ENCODE data around the gene CAMK2D.

The CAMK2D gene

DNA sequence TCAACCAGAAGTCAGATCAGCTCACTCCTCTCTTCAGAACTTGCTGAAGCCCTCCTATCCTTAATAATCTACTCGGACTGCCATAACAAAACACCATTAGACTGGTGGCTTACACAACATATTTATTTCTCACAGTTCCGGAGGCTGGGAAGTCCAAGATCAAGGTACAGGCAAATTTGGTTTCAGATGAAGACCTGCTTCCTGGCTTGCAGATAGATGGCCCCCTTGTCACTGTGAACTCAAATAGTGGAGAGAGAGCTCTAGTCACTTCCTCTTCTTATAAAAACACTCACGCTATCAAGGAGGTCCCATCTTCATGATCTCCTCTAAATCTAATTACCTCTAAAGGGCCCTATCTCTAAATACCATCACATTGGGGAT is 125.1 kb downstream of the CAMK2D start:
- DNase-seq: peak; percentile 20 to 45

DNA sequence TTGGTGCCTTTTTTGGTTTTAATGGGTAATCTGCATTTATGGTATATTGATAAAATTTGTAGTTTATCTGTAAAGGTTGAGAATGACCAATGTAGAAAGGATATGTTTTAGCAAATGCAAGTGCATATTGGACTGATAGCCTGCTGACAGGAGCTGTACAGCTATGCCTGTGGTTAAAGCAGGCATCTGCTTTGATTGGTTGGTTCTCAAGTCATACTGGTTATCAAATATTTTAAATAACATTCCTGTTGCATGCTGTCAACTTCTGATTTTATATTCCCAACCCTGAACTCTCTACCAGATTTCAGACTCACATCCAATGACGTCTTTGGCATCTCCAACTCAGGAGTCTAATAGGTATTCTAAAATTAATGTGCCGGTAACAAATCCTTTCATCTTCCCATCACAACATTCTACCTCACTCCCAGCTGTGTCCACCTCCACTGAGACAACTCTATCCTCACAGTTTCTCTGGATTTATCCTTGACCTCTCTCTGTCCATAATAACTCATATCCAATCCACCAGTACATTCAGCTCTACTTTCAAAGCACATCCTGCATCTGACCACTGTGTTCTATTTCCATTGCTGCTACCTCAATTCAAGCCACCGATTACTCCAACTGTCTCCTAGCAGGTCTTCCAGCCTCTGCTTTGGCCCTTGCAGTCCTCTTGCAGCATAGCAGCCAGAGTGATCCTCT is 125.7 kb downstream of the CAMK2D start:
- DNase-seq: no peak

DNA sequence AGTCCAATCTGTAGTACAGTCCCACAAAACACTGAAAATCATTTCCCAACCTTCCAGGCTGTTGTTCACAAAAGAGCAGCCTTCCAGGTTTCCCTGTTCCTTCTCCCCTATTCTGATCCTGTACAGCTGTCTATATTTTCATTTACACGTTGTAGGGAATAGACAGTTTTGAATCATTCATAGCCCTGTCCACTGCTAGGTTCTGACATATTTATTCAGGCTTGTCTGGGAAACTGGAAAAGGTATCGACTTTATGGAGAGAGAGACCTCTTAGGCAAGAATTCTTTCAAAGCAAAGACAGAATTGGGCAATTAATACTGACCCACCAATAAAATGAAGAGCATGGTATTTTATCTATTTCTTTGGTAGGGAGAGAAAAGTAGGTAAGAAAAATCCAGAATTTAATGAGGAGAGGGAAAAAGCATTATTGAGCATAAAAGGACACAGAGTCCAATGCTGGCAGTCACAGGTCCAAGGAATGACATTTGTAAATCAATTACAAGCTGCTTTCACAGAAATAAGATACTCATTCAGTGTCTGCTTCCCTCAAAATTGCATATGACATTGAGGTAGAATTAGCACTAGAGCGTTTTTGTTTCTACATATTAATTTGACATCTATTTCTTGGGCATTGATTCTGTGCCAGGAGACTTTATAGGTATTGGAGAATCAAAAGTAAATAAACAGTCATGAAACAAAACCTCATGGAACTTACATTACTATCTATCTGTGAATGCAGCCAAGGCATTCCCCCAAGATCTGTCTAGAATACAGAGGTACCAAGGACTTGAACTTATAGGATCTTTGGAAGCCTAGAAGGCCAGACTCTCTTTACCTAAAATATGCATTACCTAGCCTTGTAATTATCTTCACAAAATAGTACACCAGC is 127.2 kb downstream of the CAMK2D start:
- DNase-seq: no peak

DNA sequence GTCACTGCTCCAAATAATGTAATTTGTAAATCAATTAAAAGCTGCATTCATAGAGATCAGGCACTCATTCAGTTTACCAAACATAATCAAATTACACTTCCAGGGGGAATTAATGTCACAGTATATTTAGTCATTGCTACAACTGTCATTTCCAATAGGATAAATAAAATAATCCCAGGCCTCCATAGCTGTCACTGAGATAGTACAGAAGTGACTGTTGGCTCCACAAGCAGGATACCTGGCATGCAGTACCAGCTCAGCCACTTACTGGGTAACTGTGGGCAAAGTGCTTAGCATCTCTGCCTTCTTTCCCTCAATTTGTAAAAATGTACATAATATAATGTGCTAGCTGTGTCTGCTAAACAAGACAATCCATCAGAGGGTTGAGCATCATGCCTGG is 128.1 kb downstream of the CAMK2D start:
- no peak for DNase-seq

DNA sequence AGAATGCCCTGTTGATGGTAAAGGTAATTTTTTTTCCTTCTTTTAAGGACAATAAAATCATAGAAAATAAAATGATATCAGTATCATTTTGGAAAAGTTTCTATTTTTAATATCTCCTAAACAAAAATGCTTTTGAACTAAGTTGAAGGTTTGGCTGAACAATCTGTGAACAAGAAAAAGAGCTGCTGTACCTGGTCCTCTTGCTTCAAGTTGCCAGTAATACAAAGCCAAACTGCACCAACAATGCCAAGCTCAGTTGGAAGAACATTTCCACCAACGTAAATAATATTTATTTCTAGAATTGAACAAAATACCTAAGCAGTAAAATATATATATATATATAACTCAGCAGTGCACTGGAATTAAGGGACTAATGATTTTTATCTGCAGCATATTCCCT is 132.8 kb downstream of the CAMK2D start:
- DNase-seq: no peak

DNA sequence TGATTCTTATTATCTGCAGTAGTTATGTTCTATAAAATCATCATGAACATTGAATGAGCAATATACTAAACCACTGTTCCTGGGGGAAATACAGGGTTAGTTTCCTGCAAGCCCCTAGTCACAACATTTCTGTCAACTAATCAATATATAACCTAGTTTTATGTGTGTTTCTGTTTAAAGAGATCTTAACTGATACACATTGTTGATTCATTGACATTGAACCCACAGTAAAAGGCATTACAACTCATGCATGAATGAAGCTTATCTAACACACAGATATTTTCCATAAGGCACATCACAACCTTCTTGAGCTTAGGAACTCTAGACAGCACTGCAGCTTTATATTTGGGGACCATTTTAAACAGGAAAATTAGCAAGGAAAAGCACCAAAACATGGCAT is 134.2 kb downstream of the CAMK2D start:
- DNase-seq: no peak

DNA sequence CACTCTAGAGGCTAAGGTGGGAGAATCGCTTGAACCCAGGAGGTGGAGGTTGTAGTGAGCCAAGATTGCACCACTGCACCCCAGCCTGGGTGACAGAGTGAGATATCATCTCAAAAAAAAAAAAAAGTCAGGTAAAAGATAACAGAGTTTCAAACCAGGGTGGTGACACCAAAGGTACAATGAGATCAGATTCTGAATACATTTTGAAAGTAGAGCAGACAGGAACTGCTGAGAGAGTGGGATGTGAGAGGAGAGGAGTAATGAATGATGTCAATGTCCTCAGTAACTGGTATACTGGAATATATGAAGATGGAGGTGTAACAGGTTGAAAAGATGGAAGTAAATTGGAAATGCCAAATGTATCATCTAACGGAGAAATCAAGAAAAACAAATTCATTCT is 135.6 kb downstream of the CAMK2D start:
- DNase-seq: no peak

DNA sequence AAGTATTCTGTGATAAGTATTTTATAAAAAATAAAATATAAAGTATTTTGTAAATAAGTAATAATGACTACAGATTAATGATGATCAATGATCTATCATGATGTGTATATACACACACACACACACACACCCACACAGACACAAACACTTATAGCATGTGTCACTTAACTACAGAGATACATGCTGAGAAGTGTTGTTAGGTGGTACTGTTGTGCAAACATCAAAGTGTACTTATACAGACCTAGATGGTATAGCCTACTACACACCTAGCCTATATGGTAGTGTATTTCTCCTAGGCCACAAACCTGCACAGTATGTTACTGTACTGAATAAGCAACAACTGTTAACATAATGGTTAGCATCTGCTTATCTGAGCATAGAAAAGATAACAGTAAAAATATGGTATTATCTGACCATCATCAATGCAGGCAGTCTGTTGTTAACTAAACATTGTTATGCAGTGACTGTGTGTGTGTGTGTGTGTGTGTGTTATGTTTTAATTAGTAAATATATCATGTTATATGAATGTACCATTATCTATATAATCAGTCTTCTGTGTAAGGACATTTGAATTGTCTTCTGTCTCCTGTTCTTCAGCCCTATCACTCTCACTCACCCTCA is 138.2 kb downstream of the CAMK2D start:
- DNase-seq: no peak

DNA sequence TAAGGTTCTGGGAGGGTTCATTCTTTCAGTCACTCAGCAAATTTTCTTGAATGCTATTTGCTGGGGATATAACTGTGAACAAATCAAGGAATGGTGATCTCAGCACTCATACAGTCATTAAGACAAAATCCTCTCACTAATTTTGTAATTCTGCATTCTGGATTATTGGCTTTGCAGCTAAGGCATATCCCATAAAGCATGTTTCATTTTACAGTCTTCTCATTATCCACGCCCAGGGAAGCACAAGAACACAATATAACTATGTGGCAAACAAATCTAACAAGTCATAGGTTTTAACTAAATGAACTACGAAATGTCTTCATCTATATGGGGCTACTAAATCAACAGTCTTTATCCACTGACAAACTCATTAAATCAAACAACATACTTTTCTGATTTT is 139.9 kb downstream of the CAMK2D start:
- DNase-seq: no peak

DNA sequence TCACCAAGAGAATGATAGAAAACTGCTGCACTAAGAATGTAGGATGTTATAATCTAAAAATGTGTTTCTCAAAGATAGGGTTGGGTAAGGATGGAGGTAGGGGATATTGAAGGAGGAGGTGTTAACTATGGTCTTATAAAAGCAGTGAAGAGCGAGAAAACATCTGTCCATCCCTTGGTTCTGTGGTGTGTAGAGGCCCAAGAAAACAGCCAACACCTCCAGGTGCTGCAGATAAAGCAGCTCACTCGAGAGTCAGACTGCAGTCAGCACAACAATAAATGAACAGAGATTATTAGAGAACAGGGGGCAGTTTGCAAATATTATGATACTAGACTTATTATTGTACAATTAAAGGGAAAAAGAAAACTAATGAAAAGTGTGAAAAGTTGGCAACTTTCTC is 141.5 kb downstream of the CAMK2D start:
- DNase-seq: no peak

DNA sequence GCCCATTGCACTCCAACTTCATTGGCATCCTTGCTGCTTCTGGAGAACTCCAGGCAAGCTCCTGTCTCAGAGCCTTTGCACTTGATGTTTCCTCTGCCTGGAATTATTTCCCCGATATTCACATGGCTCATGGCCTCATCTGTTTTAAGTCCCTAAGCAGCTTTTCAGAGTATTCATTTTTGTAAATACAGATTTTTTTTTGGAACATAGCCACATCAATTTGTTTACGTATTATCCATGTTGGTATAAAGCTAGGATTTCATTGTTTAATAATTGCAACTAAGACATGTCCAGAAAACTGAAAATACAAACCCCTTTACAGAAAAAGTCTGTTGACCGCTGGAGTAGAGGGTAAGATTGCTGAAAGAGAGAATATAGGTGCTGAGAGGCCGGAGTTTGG is 142.0 kb downstream of the CAMK2D start:
- DNase-seq: no peak

DNA sequence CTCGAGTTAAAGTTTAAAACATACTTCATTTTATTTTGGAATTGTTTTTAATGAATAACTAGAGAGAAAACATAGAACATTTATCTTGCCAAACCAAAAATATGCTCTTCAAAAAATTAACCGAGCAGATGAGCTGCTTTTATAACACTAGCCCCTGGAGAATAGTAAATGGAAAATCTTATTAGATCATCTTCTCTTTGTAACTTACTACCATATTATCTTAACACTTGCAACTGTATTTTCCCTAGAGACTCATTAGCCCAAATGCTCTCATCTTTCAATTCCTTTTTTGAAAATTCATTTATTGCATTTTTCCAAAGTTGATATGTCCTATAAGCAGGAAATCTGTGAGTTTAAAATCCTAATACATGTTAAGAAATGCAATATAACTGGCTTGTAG is 143.3 kb downstream of the CAMK2D start:
- no peak for DNase-seq

DNA sequence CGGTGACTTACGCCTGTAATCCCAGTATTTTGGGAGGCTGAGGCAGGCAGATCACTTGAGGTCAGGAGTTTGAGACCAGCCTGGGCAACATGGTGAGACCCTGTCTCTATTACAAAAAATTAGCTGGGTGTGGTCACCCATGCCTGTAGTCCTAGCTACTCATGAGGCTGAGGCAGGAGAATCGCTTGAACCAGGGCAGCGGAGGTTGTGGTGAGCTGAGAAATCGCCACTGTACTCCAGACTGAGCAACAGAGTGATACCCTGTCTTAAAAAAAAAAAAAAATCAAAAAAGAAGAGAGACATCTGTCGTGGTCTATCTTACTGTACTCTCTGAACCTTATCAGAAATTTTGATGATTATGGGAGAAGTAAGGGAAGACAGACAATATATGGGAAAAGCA is 144.3 kb downstream of the CAMK2D start:
- DNase-seq: no peak

DNA sequence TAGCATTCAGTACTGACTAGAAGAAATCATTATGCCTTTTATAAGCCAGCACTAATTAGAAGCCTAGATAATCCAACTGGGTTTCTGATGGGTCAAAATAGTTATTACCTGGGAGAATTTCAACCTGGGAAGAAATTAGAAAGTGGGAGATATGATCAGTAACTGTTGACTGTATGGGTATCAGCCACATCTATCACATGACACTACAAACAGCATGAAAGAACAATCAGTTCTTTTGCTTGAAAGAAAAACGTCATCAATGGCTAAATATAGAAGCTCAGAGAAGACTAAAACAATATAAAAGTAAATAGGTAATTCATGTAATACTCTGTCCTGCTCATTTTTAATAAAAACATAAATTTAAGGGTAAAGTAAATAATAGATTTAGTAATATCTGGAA is 145.1 kb downstream of the CAMK2D start:
- peak in 1 of 2 donors; percentile 9 for DNase-seq

DNA sequence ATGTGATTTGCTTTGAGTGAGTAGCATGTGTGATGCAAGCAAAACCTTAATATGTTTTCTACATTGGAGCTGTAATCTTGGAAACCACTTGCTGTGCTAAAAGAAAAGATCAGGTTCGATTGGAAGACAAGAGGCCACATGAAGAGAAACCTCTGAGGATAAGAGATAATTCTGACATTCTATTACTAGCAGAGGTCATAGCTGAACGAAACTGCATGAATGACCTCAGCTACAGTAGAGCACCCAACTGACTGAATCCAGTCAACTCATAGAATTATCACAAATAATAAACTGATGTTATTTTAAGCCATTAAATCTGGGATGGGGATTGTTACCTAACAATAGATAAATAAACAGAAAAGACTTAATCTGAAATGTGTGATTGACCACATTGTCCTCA is 147.1 kb downstream of the CAMK2D start:
- no peak for DNase-seq

DNA sequence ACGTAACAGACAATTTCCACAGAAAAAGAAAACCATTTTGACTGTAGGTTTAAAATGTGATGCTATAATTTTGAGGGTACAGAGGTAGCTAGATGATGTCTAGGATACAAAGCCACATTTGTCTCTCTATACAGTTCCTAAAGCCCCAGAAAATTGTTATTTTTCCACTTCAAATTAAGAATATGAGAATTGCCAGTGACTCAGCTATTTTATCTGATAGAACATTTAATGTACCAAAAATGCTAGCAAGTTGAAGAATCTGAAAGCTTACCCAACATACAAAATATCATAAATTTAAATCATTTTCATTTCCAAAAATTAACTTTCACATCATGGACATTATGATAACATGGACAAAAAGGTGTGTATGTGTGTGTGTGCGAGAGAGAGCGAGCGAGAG is 148.0 kb downstream of the CAMK2D start:
- DNase-seq: no peak

DNA sequence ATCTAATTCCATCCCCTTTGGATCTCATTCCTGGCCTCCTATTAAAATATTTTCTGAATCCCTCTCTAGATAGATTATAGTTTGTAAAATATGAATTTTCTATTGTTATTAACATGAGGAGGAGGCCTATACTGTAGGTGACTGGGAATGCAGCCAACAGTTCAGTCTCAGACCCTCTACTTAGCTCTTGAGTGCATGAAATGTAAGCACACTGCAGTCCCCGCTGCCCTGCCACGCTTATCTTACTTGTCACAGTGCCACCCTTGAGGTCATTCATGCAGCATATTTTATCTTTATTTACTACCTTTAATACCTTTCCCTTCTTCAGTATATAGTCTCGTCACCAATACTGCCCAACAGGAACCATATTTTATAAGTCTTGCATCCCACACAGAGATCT is 151.0 kb downstream of the CAMK2D start:
- no peak for DNase-seq

DNA sequence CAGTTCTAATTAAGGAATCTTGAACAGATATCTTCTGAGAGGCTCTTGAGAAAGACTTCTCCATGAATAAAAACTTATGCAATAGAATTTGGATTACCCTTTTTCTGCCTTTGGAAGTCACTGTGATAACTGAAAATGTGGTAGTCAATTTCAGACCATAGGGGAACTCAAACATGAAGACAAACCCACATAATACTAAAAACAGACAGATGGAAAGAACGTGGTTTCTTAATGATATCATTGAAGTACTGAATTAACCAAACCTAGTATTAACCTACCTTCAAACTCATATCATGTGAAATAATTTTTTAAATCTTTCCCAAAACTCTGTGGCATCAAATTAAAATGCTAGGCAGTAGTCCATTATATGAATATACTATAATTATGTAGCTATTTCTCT is 153.5 kb downstream of the CAMK2D start:
- DNase-seq: no peak

DNA sequence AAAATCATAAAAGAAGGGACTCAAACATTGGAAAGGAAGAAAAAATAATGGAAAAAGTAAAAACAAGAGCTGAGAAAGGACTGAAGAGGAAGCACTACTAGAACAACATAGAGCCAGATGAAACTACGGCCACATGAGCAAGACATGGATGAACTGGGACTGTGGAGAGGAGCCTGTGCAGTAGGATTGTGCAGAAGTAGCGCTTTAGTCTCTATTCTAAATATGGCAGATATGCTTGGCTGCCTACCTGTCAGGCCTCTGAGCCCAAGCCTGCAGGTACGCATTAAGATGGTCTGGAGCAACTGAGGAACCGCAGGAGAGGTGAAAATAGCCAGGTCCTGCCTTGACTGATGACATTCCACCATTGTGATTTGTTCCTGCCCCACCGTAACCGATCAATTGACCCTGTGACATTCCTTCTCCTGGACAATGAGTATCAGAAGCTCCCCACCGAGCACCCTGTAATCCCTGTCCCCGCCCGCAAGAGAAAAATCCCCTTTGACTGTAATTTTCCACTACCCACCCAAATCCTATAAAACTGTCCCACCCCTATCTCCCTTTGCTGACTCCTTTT is 154.3 kb downstream of the CAMK2D start:
- DNase-seq: no peak

DNA sequence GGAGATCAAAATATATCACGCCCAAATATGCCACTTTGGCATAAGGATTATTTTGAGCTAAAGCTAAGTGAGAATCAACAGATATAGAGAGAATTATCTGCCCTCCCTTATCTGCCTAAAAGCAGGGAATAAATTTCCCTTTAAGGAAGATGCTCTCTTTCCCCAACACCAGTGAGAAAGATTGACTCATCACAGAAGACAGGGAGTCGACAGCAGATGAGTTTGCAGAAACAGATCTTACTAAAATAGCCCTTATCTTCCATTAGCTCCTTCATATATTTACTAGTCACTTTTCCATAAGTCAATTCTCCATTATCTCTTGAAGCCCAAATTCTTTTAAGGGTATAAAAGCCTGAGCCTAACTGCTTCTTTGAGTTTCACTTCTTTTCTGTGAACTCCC is 156.6 kb downstream of the CAMK2D start:
- DNase-seq: no peak

DNA sequence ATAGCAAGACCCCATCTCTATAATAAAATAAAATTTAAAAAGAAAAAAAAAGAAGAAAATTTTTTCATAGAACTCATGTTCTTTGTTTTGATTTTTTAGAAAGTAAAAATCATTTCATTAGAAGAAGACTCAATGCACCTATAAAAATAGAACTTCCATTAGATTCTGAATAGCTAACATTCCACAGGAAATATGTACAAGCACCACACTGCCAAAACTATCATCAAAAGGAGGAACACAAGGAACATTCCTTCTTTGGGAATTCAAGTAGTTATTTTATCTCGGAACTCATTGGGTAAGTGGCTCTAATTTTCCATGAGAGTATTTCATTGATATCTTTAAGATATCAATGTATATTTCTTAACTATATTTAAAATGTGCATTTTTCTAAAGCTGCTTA is 157.6 kb downstream of the CAMK2D start:
- DNase-seq: no peak

DNA sequence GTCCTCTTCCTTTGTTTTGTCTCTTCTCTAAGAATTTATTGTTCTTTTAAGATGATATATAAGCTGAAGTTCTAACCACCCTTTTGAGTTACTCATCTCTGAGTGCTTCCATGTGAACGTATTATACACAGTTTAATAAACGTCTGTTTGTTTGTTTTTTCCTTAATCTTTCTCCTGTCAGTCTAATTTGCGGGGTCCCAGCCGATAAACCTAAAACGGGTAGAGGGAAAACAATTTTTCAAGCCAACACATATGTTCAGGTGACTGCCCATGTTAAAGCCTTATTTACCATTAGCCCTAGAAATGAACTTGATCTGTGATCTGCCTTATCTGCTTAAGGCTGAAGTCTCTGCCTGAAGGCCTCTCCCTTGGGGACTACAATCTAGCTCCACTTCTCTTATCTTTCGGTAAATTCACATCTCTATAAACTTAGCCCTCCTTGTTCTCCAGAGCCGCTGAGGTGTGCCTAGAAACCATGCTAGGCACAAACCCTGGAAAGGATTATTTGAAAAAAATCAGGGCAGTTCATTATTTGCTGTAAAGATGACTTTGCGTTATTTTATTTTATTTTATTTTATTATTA is 158.8 kb downstream of the CAMK2D start:
- no peak for DNase-seq

DNA sequence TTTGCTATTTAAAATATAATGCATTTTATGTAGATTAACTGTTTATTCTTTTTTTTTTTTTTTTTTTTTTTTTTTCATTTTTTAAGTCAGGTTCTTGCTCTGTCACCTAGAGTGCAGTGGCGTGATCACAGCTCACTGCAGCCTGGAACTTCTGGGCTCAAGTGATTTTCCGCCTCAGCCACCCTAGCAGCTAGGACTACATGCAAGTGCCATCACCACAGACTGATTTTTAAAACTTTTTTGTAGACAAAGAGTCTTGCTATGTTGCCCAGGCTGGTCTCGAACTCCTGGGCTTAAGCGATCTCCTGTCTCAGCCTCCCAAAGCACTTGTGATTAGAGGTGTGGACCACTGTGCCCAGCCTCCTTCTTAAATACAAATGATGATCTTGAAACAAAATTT is 159.9 kb downstream of the CAMK2D start:
- no peak for DNase-seq
